Neural cell (in vitro differentiated cells): ENCODE data around the gene SPARC.

ENCODE experiments used
- CTCF ChIP-seq: fragments of 450-650 bp; IDR thresholded peaks from 2 replicates; pipeline ENCODE4 v1.5.1; 2014; ENCODE audit warnings: antibody characterized with exemption, mild to moderate bottlenecking, moderate library complexity; ENCODE audit not compliant: poor library complexity, severe bottlenecking
- EZH2 ChIP-seq: fragments of 200-600, 300-800 bp; shearing (Covaris generic), sonication (generic); IDR thresholded peaks from 2 replicates; pipeline ENCODE4 v1.6.1; 2014; ENCODE audit warnings: antibody characterized with exemption, low read length, borderline replicate concordance, mild to moderate bottlenecking; ENCODE audit not compliant: insufficient read depth, poor library complexity, severe bottlenecking

- TF ChIP-seq EZH2: no peak
- TF ChIP-seq CTCF: no peak
Observed at GRCh38 chr5:151683986-151684588, 2.6 kb downstream of the SPARC start.
